T-helper 2 cell (primary cell): Measurements from ENCODE around the gene WDR47.
A peak's percentile ranks its signal among the peaks of the same experiment; 100 is the strongest.
"Not testable (repeated sequence)": the region's sequence is repeated elsewhere in the genome, so short reads cannot be mapped to it uniquely, and the experiment has no call there.

Source experiments
- DNase-seq, 5 experiments: peaks; one replicate each; pipeline versions ENCODE4 v3.0.0 to v3.0.0-alpha.2; 2012 to 2022

WDR47 gene

GRCh38 chr1:108961752-108962486 is 80.0 kb downstream of the WDR47 start:
- DNase-seq: no peak

- peak in 2 of 5 experiments; percentile 51 to 72 for DNase-seq
Measured at GRCh38 chr1:108961198-108961597, 80.7 kb downstream of the WDR47 start.

DNA sequence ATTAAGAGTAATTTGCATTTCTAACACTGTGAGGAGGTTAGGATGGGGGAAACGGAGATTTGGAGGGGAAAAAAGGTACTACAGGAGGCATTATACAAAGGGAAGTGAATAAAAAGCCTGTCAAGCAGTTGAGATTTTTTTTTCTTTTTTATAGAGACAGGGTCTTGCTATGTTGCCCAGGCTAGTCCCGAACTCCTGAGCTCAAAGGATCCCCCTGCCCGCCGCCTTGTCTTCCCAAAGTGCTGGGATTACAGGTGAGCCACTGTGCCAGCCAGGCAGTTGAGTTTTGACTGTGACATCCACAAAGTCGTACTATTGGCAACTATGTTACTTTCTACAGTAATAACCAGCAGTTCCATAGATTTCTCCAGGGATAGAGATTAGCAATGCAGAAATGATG is 81.2 kb downstream of the WDR47 start:
- no peak for DNase-seq

DNA sequence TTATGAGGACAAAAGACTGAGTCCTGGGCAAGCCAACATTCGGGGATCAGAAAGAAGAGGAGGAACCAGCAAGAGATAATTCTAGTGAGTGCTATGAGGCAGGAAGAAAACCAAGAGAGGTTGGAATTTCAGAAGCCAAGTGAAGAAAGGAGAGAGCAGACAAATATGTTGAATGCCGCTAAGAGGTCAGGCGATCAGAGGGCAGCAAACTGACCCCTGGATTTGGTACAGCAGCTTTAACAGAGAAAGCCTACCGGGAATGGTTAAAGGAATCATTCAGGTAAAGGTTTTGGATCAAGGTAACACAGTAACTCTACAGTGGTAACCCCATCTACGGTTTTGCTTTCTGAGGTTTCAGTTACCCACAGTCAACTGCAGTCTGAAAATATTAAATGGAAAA is 84.0 kb downstream of the WDR47 start:
- DNase-seq: no peak

GRCh38 chr1:108955881-108956280 is 86.0 kb downstream of the WDR47 start:
- DNase-seq: no peak

- DNase-seq: no peak
Measured at GRCh38 chr1:108955111-108955510, 86.8 kb downstream of the WDR47 start.

DNA sequence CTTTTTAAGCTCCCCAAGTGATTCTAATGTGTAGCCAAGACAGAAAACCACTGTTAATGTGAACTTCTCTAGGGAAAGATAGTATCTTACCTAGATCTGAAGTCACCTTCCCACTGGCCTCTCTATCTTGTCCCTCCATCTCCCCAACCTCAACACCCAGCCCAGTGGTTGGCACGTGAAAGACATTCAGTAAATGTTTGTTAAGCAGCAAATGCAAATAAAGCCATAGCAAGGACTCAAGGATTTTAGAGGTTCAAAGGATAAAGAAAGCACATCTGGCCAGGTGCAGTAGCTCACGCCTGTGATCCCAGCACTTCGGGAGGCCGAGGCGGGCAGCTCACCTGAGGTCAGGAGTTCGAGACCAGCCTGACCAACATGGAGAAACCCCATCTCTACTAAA is 88.5 kb downstream of the WDR47 start:
- no peak for DNase-seq

DNA sequence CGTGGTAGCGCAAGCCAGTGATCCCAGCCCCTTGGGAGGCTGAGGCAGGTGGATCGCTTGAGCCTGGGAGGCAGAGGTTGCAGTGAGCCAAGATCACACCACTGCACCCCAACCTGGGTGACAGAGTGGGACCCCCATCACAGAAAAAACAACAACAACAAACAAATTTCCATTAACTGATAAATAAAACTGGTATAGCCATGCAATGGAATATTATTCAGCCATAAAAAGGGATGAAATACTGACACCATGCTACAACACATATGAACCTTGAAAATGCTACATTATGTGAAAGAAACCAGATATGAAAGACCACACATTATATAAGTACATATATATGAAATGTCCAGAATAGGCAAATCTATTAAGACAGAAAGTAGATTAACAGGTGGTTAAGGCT is 90.7 kb downstream of the WDR47 start:
- DNase-seq: no peak

DNA sequence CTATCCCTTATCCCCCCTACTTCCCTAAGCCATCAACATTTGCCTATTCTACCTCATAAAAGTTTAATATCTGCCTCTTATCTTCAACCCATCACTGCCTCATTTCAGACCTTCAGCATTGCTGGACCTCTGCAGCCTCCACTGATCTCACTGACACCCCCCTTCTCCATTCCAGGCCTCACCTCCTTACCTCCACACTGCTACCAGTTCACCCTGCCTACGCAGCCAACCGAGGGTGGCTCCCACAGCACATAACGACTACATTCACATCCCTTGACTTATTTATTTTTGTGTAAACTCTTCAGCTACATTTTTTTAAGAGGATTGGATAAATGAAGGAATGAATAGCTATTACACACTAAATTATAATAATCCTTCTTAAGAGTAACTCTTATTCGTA is 92.9 kb downstream of the WDR47 start:
- DNase-seq: no peak

- no peak for DNase-seq
Measured at GRCh38 chr1:108947871-108948525, 93.9 kb downstream of the WDR47 start.

DNA sequence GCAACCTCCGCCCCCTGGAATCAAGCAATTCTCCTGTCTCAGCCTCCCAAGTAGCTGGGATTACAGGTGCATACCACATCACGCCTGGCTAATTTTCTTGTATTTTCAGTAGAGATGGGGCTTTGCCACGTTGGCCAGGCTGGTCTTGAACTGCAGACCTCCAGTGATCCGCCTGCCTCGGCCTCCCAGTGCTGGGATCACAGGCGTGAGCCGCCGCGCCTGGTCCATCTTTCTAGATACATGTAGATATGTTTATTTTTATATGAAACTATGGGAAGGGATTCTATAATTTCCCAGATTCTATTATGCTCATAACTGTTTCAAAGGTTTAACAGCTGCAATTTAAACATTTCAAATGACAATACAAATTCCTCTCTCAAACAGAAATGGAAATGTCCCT is 105.7 kb downstream of the WDR47 start:
- DNase-seq: no peak

DNA sequence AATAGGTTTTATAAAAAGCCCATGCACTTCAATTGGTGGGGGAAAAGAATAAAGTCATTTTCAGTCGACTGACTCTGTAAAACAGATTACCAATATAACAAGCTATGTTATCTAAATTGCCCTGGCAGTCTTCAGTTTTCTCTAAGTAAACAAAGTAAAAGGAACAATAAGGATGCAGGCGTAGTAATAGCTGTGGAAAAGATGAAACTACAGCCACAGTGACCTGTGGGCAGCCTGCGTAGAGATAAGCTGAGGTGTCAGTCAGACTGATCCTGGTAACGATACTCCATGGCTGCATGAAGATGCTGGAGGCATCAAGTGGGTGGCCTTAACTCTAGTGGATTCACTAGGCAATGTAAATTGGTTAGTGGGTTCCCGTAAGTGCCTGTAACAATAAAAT is 108.0 kb downstream of the WDR47 start:
- DNase-seq: no peak

GRCh38 chr1:108927565-108927964 is 114.3 kb downstream of the WDR47 start:
- not testable (repeated sequence) for DNase-seq

- peak in 1 of 5 experiments; percentile 41 for DNase-seq
Measured at GRCh38 chr1:108925920-108926319, 116.0 kb downstream of the WDR47 start.
